Gastroesophageal sphincter (tissue), 3 donors: ENCODE measurements around the gene GLDN.

ENCODE experiments used
- CTCF ChIP-seq, 4 experiments: fragments of 200-600 bp in 2 of 4; fragments of 450-650 bp in 2 of 4; sonication (generic) in 1 of 4; IDR thresholded peaks; one replicate each; pipeline ENCODE4 v1.5.1; 2017 to 2019; ENCODE audit warnings: antibody characterized with exemption in 4 of 4, mild to moderate bottlenecking in 2 of 4, moderate library complexity in 2 of 4
- EP300 ChIP-seq: sonication (generic); formaldehyde crosslinking; IDR thresholded peaks from one replicate; pipeline ENCODE4 v1.6.1; 2017; ENCODE audit warnings: antibody characterized with exemption, mild to moderate bottlenecking
- POLR2A ChIP-seq, 2 donors: fragments of 450-650 bp; IDR thresholded peaks; one replicate each; pipeline ENCODE4 v1.6.1; 2017; ENCODE audit warnings: antibody characterized with exemption in 2 of 2, mild to moderate bottlenecking in 2 of 2, moderate library complexity in 1 of 2
- POLR2AphosphoS5 ChIP-seq: sonication (generic); formaldehyde crosslinking; IDR thresholded peaks from one replicate; pipeline ENCODE4 v1.6.1; 2017; ENCODE audit warnings: antibody characterized with exemption

- TF ChIP-seq CTCF (IDR thresholded peaks at IDR 0.05) (no peak), POLR2A (IDR thresholded peaks at IDR 0.05) (no peak), POLR2AphosphoS5 (no peak), EP300 (no peak)
Observed at GRCh38 chr15:51318382-51319150, 22.9 kb upstream of the GLDN start.
